Inflammatory macrophage (primary cell): ENCODE results near the gene C9orf85.

Source experiments
- DNase-seq, 2 donors: peaks; one replicate each; pipeline ENCODE4 v3.0.0-alpha.2; 2020 to 2022

Gene C9orf85

DNA sequence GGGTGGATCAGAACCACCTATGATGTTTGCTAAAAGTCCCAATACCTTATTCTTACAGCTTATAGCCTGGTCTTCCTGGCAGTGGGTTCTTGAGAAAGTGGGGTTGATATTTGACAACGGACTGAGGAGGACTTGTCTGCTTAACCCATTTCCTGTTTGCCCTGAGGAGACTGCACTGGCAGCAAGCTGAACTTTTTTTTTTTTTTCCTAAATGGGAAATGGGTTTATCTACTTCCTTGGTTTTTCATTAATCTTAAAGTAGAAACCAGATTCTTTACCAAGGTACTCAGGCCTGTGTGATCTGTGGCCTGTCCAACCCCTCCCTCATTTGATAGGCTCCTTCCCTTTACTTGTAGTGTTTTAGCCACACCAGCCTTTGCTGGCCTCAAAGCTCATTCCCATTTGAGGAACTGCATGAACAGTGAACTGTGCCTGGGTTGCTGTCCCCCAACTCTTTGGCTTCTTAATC is 101.9 kb downstream of the C9orf85 start:
- DNase-seq = no peak

DNA sequence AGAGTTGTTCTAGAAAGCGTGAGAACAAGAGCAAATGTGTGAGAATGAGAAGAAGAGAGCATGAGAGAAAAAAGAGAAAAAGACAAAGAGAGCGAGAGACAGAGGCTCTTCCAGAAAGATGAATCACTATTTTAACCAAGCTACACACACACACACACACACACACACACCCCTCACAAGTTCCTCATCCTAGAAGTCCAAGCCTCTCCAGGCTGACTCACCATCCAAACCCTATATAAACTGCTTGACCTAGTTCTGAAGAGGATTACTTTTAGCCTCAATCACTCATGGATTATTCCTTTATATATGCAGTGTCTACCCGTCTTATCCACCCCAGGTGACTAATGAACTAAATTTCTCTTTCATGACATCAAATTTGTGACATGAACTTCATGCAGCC is 111.4 kb downstream of the C9orf85 start:
- DNase-seq = peak; percentile 66 to 80
